ENCODE measurements around the gene TEX14.
"Not testable (repeated sequence)": the region's sequence is repeated elsewhere in the genome, so short reads cannot be mapped to it uniquely, and the experiment has no call there.

Gene TEX14

DNA sequence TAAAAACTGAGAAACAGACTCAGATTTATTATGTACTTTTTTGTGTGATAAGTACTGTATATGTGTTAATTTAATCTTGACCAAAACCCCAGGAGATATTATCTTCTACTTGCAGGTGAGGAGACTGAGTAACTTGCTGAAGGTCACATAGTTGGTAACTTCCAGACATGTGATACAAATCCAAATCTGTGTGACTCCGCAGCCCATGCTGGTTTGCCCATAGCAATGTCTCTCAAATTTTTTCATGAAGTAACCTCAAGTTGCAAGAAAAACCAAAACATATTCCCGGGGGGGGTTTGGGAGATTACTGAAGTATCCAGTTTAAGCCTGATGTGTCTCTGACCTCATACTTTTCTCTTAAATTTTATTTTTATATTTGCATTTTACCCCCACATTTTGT, 3.3 kb downstream of the TEX14 start:
- DNase-seq (ENCODE audit: insufficient read length, low spot score) (no peak), FAIRE-seq (no peak)
- TF ChIP-seq, protein P1, sequence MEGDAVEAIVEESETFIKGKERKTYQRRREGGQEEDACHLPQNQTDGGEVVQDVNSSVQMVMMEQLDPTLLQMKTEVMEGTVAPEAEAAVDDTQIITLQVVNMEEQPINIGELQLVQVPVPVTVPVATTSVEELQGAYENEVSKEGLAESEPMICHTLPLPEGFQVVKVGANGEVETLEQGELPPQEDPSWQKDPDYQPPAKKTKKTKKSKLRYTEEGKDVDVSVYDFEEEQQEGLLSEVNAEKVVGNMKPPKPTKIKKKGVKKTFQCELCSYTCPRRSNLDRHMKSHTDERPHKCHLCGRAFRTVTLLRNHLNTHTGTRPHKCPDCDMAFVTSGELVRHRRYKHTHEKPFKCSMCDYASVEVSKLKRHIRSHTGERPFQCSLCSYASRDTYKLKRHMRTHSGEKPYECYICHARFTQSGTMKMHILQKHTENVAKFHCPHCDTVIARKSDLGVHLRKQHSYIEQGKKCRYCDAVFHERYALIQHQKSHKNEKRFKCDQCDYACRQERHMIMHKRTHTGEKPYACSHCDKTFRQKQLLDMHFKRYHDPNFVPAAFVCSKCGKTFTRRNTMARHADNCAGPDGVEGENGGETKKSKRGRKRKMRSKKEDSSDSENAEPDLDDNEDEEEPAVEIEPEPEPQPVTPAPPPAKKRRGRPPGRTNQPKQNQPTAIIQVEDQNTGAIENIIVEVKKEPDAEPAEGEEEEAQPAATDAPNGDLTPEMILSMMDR (IDR thresholded peaks at IDR 0.05; ENCODE audit: insufficient read depth, missing control alignments), result no peak

DNA sequence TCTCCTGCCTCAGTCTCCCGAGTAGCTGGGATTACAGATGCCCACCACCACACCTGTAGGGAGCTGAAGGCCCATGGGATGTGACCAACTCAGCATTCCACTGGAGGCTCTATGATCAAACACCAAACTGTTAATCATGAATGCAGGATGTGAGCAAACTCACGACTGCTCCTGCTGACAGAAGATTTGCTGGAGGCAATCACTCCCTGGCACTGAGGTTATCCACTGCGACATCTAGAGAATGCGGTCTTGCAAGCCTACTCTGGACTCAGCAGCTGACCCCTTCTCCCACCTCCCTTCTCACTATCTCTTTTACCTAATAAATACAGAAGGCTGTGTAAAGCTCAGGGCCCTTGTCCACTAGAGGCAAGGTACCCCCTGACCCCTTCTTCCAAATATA, 4.9 kb downstream of the TEX14 start:
- FAIRE-seq (no peak), DNase-seq (ENCODE audit: insufficient read length, low spot score) (no peak)

DNA sequence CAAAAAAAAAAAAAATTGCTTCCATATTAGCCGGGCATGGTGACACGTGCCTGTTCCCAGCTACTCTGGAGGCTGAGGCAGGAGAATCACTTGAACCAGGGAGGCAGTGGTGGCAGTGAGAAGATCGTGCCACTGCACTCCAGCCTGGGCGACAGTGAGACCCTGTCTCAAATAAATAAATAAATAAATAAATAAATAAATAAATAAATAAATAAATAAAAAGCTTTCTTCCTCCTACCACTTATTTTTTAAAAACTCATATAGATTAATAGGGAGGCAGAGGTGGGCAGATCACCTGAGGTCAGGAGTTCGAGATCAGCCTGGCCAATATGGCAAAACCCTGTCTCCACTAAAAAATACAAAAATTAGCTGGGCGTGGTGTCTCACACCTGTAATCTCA, 7.4 kb downstream of the TEX14 start:
- not testable (repeated sequence) for FAIRE-seq; DNase-seq (ENCODE audit: insufficient read length, low spot score)

More for the DNA sequence above, 4.9 kb downstream of the TEX14 start:
- TF ChIP-seq, protein P1 (IDR thresholded peaks at IDR 0.05; ENCODE audit: insufficient read depth, missing control alignments), result no peak

DNA sequence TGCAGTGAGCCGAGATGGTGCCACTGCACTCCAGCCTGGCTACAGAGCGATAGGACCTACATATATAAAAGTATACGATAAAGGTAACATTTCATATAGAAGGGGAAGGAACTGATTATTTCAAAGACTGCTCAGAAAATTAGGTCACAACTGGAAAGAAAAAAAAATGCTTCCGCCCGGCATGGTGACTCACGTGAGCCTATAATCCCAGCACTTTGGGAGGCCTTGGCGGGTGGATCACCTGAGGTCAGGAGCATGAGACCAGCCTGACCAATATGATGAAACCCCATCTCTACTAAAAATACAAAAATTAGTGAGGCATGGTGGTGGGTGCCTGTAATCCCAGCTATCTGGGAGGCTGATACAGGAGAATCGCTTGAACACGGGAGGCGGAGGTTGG, 7.8 kb downstream of the TEX14 start:
- DNase-seq (ENCODE audit: insufficient read length, low spot score), result no peak

DNA sequence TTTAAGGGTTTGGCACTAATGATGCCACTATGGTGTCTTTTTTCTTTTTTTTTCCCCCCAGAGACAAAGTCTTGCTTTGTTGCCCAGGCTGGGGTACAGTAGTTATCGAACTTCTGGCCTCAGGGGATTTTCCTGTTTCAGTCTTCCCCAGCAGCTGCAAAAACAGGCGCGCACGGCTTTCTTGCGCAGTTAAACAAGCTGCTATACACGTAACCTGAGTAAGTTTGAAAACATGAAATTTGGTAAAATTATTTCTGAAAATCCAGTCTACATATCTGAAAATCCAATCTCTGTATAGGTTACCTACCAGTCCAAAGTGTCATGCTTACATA, 11.8 kb downstream of the TEX14 start:
- TF ChIP-seq, protein P1 (IDR thresholded peaks at IDR 0.05; ENCODE audit: insufficient read depth, missing control alignments), result no peak
- FAIRE-seq, result no peak
- DNase-seq (ENCODE audit: insufficient read length, low spot score), result no peak

More for the DNA sequence above, 7.8 kb downstream of the TEX14 start:
- TF ChIP-seq, protein P1 (IDR thresholded peaks at IDR 0.05; ENCODE audit: insufficient read depth, missing control alignments), result no peak
- no peak for FAIRE-seq

DNA sequence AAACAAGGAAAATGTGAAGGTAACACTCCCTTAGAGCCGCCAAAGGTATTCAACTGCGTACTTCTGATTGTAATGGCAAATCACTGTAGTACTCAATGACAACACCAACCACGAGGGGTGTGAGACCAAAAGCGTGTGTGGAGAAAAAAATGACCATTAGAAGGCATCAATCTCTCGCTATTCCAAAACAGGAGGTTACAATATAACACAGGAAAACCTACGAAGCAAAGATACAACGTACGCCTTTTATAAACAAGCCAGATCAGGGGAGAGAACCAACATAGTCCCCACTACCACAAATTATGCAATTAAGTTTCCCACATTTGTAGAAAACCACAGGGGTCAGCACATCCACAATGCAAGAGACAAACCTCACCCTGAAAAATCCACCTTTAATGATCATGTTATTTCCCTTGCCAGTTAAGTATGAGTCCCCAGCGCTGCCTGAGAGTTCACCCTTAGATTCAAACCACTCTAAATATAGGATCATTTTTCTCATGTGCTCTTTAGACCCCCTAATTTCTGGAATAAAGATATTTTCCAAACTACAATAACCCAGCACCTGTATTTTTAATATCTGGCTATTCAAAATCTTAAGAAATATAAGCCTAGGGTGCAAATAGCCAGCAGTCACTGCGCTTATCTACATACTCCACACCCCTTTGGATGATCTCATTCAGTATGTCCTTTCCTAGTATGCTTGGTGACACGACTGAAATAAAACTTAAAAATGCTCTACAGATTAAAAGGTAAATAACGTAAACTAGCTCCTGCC, 12.4 kb downstream of the TEX14 start:
- no peak for FAIRE-seq
- TF ChIP-seq, protein P1 (IDR thresholded peaks at IDR 0.05; ENCODE audit: insufficient read depth, missing control alignments), result no peak
- no peak for DNase-seq (ENCODE audit: insufficient read length, low spot score)

DNA sequence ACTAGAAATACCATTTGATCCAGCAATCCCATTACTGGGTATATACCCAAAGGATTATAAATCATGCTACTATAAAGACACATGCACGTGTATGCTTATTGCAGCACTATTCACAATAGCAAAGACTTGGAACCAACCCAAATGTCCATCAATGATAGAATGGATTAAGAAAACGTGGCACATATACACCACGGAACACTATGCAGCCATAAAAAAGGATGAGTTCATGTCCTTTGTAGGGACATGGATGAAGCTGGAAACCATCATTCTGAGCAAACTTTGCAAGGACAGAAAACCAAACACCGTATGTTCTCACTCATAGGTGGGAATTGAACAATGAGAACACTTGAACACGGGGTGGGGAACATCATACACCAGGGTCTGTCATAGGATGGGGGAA, 13.6 kb downstream of the TEX14 start:
- not testable (repeated sequence) for FAIRE-seq; DNase-seq (ENCODE audit: insufficient read length, low spot score)

DNA sequence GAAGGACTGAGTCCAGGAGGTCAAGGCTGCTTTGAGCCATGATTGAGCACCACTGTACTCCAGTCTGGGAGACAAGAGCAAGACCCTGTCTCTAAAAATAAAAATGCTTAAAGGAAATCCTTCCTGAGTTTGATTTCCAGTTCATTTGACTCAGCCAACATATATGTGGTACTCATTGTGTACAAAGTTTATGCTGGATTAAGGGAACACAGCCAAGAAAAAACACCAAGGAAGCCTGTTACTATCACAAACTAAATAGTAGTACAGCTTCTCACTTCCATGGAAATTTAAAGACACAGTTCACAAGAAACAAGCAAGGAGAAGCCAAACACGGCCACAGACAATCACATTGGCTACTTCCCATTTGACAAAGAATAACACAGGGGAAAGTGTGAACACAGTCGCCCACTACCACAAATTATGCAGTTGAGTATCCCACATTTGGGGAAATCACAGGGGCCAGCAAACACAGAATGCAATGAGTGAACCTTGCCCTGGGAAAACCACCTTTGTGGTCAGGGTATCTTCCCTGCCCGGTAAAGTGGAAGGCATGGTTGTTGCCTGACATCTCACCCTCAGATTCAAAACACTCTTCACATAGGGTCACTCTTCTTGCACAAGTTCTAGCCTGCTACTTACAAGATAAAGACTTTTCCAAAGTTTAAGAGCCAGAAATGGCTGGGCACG, 14.5 kb downstream of the TEX14 start:
- DNase-seq (ENCODE audit: insufficient read length, low spot score) (no peak), FAIRE-seq (no peak)
- TF ChIP-seq, protein P1 (IDR thresholded peaks at IDR 0.05; ENCODE audit: insufficient read depth, missing control alignments), result no peak

Measured in D721Med (cell line).